Bronchial epithelial cell (primary cell): Measurements from ENCODE around the gene LRIG1. TPM values are rescaled to one million over a fixed set of nuclear protein-coding genes. Genes with fewer than 3 reads are reported as not detected.

ENCODE experiments used
- DNase-seq: peaks from one replicate; pipeline ENCODE4 v3.0.0-alpha.2; 2010; ENCODE audit warnings: low read depth
- FAIRE-seq: peaks from 2 replicates; lab custom pipeline; 2011; peaks lifted over from hg19 to GRCh38; lab: Jason Lieb, UNC
- H3K27me3 ChIP-seq: 2 replicates; pipeline ENCODE4 v1.5.1; 2011; ENCODE audit warnings: low read length; ENCODE audit not compliant: control insufficient read depth, insufficient read depth
- H3K36me3 ChIP-seq: 2 replicates; pipeline ENCODE4 v1.5.1; 2011; ENCODE audit warnings: low read length; ENCODE audit not compliant: control insufficient read depth, insufficient read depth
- H3K4me3 ChIP-seq: 2 replicates; pipeline ENCODE4 v1.5.1; 2011; ENCODE audit warnings: mild to moderate bottlenecking, low read depth, low read length, control low read depth
- CTCF ChIP-seq: IDR thresholded peaks from 2 replicates; pipeline ENCODE4 v1.5.1; 2011; ENCODE audit warnings: mild to moderate bottlenecking, moderate library complexity, low read length, control low read depth, inconsistent platforms; ENCODE audit not compliant: insufficient read depth, severe bottlenecking
- total RNA-seq: library from RNA; depleted of rRNA; stranded (reverse); fragments of >200 nt; gene quantifications from 2 replicates; pipeline ENCODE4 v1.2.1, GENCODE V29; 2014

The LRIG1 gene
- total RNA-seq, 1 donor from 2014 or later, result 11.6 TPM

- H3K36me3 ChIP-seq, result peaks cover 9% of the 10 kb centered on the region
- H3K4me3 ChIP-seq, result no peak overlapping the region
- TF ChIP-seq CTCF, result no peak
- FAIRE-seq (no peak), DNase-seq (no peak)
- H3K27me3 ChIP-seq, result no peaks in the 10 kb centered on the region
Observed at GRCh38 chr3:66404197-66404596, 96.6 kb downstream of the LRIG1 start.

GRCh38 chr3:66403323-66403990, 97.4 kb downstream of the LRIG1 start:
- no peak for TF ChIP-seq CTCF
- H3K36me3 ChIP-seq, result peaks cover 9% of the 10 kb centered on the region
- no peak for FAIRE-seq

GRCh38 chr3:66402596-66403290, 98.1 kb downstream of the LRIG1 start:
- no peak for TF ChIP-seq CTCF
- no peak for FAIRE-seq
- no peak for DNase-seq
- Histone ChIP-seq H3K36me3 (peaks cover 10% of the 10 kb centered on the region), H3K27me3 (no peaks in the 10 kb centered on the region), H3K4me3 (no peak overlapping the region)

More at GRCh38 chr3:66403323-66403990, 97.4 kb downstream of the LRIG1 start:
- Histone ChIP-seq H3K4me3 (no peak overlapping the region), H3K27me3 (no peaks in the 10 kb centered on the region)
- no peak for DNase-seq

GRCh38 chr3:66401675-66402491, 98.9 kb downstream of the LRIG1 start:
- FAIRE-seq, result no peak
- Histone ChIP-seq H3K4me3 (no peak overlapping the region), H3K36me3 (peaks cover 8% of the 10 kb centered on the region), H3K27me3 (no peaks in the 10 kb centered on the region)
- no peak for DNase-seq
- TF ChIP-seq CTCF, result no peak

GRCh38 chr3:66401157-66401550, 99.7 kb downstream of the LRIG1 start:
- Histone ChIP-seq H3K36me3 (peaks cover 11% of the 10 kb centered on the region), H3K4me3 (no peak overlapping the region), H3K27me3 (no peaks in the 10 kb centered on the region)
- no peak for DNase-seq
- no peak for TF ChIP-seq CTCF
- no peak for FAIRE-seq
